NCI-H1436 treated with DMSO at 0.1 percent for 48 hours (cell line): ENCODE results near the gene AGRN.

Experiments used
- DNase-seq: peaks from one replicate; lab custom pipeline; 2025; lab: John Stamatoyannopoulos, UW

The AGRN gene

DNA sequence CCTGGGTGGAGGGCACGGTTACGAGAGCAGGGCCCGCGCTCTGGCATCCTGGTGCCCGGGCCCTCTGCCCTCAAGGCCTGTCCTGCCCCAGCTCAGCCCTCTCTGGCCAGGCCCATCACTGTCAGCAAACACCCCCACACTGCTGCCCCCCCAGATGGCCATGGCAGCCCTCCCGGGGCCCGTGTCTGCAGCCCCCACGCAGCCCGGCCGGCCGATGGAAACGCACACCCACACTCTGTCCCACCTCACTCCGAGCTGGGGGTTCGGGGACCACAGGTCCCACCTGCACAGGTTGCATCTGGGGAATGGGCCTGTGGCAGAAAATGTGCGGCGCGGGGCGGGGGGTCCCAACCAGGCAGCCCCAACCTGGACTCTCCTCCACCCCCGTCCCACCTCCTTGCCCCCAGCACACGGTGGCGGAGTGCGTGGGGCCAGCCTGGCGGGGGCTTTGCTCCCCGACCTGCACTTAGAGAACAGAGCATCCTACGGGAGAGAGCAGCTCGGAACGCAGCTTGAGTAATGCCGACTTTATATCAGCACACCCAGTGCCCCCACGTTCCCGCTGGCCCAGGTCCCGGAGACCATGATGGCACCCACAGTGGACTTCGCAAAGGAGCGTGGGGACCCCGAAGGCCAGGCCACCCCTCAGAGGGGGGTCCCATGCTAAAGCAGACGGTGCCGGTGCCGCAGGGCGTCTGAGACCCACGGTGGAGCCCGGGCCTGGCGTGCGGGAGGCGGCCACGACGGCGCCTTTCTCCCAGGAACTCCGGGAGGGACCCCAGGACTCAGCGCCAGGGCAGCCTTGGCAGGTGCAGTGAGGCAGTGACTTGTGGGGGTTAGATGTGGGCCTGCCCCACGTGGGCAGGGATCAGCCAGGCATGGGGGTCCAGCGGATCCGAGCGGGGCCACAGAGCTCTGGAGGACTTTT is 61.7 kb downstream of the AGRN start:
- DNase-seq: no peak

DNA sequence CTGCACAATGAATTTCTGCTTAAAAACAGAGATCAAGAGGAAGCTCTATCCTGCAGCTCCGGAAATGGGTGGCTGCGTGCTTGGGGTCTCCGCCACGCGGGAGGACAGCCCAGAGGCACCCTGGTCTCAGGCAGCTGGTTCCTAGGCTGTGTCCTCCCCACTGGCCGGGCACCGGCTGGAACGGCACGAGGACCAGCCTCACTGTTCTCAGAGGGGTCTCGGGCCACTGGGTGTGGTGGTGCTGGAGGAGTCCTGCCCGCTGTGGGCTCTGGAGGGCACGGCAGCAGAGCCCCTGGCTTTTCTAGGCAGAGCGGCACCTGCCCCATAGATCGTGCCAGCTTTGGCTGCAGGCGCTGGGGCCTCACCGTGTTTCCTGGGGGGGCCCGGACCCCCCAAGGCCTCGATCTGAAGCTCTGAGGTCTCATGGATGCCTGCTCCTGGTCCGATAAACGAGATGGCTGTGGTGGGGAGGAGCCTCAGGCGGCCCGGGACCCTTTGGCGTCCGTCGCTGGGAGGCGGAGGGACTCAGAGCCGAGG is 62.4 kb downstream of the AGRN start:
- DNase-seq: no peak

GRCh38 chr1:1082776-1083415 is 63.0 kb downstream of the AGRN start:
- DNase-seq: no peak

DNA sequence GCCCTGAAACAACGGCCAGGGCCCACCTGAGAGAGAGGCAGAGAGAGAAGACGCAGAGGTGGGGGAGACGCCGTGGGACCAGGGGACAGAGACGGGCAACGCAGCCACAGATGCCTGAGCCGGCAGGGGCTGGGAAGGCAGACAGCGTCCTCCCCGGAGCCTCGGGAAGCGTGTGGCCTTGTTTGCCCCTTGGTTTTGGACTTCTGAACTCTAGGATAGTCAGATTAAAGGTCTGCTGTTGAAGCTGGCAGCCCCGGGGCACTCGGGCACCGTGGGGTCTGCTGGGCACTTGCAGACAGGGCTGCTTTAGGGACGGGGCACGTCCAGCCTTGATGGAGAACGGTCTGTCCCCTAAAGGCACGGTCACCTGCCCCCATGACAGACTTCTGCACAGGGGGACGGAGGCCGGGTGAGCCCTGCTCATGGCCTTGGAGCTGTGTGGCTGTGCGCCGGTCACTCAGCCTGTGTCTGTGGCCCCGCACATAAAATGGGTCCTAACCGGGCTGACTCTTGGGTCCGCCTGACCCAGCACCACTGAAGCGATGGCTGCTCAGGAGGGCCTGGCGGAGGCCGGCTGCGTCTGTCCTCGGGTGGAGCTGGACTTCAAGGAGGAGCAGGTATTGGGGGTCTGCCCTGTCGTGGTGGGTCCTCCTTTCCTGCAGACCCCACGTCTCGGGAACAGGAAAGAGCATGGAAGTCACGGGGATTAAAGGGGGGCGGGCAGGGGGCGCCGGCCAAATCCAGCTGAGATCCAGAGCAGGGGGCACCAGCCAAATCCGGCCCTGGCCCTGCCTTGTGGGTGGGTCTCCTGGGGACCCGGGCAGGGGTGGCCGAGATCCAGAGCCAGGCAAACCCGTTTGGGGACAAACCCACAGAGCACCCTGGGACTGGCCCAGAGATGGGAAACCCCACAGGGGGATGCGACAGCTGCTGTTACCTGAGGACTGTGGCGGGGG is 63.8 kb downstream of the AGRN start:
- no peak for DNase-seq

- no peak for DNase-seq
Measured at GRCh38 chr1:1084372-1085170, 64.7 kb downstream of the AGRN start.

- DNase-seq: no peak
Measured at GRCh38 chr1:1085171-1085841, 65.4 kb downstream of the AGRN start.

DNA sequence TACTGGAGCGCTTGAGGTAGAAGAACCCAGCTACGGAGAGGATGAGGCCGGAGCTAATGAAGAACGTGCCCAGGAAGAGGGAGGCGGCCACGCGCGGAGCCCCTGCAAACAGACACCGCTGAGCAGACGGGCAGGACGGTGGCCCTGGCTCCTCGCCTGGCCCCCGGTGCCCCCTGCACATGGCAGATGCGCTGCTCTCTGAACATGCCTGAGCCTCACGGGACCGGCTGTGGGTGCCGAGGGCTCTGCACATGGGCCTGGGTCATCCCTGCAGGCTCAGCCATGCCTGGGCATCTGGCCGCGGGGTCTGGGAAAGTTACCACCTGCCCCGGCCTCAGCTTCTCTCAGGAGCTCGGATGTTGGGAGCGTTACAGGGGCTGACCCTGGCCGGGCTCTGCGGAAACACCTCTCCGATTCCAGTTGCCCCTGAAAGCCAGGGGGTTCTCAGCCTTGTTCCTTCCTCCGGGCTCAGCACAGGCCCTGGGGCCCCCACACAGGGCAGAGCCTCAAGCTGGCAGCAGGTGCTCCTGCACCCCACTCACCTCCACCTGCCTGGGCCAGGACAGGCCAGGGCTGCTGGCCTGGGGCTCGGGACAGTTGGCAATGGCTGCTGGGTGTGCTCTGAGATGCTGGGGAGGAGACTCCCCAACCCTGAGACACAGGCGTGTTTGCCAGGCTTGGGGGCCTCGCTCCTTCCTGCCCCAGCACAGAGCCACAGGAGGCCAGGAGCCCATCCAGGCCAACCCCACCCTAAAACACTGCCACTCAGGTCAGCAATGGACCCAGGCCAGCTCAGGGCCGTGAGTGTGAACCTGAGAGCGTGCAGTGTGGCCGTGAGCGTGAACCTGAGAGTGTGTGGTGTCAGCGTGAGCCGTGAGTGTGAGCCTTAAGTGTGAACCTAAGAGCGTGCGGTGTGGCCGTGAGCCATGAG is 66.3 kb downstream of the AGRN start:
- no peak for DNase-seq

DNA sequence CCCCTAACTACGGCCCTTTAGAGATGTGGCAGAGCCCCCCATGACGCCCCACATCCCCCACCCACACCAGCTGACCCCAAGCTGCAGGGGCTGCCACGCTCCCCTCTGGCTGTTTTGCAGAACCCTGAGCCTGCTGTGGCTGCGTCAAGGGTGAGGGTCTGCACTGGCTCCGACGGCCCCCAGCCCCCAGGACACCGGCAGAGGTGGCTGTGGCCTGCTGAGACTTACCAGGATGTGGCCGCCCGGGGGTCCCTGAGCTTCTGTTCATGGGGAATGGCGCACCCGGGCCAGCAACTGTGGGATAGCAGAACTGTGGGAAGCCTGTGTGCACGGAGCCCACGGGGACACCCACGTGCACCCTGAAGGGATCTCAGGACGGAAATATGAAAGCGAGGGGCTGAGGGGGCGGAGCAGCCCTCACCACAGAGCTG is 67.0 kb downstream of the AGRN start:
- DNase-seq: no peak

DNA sequence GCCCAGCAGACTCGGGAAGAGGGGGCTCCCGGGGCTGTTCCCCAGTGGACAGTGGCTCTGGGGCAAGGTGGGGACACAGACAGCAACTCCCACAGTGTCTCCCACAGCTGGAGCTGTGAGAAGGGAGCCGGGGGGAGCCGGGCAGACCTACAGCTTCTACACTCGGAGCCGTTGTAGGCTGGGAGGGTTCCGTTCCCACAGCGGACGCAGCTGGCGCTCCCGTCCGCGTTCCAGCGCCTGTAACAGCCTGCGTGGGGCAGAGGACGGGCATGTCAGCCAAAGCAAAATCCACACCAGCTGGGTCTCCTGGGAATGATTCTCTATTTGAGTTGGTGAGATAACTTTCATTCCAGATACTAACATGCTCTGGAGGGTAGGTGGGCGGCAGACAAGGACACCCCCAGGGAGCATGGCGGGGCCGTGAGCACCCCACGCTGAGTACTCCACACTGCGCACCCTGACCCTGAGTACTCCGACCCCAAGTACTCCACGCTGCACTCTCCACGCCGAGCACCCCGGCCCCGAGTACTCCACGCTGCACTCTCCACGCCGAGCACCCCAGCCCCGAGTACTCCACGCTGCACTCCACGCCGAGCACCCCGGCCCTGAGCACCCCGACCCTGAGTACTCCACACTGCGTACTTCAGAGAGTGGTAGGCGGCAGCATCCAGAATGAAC is 67.6 kb downstream of the AGRN start:
- no peak for DNase-seq

DNA sequence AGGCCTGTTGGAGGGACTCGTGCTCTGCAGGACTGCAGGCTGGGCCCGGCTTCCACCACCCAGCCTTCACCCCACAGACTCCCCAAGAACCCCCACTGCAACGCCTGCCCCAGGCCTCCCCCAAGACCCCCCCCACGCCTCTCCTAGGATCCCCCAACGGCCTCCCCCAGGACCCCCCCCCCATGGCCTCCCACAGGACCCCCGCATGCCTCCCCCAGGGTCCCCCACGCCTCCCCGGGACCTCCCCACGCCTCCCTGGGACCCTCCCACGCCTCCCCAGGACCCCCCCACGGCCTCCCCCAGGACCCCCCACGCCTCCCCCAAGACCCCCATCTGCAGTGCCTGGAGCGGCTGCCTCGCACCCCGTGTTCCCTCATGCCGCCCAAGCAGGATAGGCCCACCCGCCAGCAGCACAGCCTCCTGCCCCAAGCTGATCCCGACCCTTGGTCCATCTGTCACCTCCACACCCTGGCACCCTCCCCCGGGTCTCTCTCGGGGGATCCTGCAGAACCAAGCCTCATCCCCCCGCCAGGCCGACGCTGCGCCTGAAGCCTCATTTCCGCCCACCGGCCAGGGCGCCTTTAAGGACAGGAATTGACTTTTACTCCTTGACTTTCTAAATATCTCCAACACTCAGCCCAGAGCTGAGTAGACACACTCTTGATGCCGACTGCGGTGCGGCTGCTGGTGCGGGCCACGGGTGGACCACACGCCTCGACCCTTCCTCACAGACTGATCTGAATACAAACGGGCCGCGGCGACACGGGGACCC is 68.3 kb downstream of the AGRN start:
- DNase-seq: no peak

- DNase-seq: no peak
Measured at GRCh38 chr1:1088801-1089680, 69.1 kb downstream of the AGRN start.

DNA sequence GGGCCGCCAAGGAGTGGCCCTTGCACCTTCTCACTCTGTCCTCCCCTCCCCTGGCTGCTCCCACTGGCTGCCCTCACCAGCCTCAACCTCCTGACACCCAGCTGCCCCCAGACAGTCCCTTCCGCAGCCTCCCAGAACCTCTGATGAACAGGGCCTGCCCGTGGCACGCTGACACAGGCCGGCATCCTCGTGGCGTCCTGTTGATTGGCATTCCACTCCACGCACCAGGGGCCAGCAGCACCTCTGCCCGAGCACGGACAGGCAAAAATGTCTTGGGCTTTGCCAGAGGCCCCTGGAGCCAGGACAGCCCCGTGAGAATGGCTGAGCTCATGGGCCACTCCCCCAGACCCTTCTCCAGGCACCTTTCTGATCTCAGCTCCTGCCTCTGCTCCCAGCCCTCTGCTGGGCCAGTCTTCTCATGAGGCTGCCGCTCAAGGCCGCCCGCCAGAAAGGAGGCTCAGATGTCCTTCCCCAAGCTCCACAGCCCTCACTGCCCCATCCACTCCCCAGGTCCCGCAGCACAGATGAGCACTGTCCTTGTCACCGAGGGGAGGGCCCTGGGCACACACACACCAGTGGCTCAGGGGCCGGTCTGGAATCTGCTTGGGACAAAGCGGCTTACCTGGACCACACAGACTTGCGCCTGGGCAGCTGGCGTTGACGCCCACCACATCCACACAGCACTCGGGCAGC is 70.0 kb downstream of the AGRN start:
- no peak for DNase-seq

- no peak for DNase-seq
Measured at GRCh38 chr1:1090424-1091343, 70.8 kb downstream of the AGRN start.

DNA sequence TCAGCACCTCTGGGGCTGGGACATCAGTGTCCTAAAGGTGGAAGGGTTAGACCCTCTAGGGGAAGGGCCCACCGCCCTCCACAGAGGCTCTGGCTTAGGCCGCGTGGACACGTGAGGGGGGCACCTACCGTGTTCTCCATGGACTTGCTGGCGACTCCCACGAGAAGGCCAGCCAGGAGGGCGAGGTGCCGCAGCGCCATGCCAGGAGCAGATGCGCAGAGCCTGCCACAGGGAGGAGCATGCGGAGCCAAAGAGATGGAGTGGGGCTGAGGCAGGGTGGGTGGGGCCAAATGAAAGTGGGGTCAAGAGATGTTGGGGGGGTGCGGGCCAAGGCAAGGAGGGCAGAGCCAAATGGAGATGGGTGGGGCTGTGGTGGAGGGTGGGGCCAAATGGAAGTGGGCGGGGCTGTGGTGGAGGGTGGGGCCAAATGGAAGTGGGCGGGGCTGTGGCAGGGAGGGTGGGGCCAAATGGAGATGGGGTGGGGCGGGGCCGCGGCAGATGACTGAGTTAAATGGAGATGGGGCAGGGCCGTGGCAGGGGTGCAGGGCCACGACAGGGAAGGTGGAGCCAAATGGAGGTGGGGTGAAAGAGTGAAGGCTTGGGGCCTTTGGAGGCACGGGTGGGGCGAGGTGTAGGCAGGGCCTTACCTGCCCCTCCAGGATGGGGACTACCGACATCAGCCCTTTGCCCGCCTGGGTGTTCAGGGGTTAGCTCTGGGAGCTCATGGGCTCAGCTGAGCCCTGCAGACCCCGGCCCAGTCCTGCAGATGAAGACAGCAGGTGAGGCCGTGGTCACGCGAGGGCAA is 71.6 kb downstream of the AGRN start:
- no peak for DNase-seq
